NOMO-1 (cell line): ENCODE results near the gene RRBP1.

Experiments
- DNase-seq, 2 experiments: peaks; one replicate each; lab custom pipeline; 2025; ENCODE audit not compliant: unreplicated experiment in 2 of 2; lab: John Stamatoyannopoulos, UW

RRBP1 gene

DNA sequence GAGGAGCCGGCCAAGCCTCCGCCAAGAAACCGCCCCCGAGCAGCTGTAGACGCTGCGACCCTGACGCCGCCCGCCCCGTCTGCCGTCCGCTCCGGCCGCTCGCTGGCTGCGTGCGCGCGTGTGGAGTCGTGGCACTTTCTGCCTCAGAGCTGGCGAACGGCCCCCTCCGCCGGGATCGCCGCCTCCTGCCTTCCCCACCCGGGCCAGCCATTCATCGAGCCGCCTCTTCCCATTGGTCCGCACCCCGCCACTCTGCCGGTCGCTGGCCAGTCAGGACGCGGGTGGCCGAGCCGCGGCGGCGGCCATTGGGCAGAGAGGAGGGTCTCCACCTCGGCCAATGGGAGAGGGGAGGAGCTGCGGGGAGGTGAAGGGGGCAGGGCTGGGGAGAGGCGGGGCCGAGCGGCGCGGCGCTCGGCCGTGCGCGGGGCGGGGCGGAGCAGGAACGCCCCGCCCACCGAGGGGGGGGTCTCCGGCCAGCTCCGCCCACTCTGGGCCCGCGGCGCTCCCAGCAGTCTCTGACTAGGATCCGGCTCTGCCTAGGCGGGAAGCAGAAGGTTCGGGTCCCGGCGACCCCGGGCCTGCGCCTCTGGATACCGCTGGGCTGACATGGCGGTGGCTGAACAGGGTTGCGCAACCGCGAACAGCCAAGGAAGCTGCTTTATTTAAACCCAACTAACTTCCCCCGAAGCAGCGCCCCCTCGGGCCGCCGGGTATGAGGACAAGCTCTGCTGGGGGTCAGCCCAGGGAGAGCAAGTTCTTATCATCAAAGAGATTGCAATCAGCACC, at the start of gene RRBP1:
Gene RRBP1 (minus strand): TSS at position 140 of the 786 bp plus-strand sequence. CDS start 21,735 bp downstream, outside the sequence.
- DNase-seq, result peak; percentile 95 to 97

DNA sequence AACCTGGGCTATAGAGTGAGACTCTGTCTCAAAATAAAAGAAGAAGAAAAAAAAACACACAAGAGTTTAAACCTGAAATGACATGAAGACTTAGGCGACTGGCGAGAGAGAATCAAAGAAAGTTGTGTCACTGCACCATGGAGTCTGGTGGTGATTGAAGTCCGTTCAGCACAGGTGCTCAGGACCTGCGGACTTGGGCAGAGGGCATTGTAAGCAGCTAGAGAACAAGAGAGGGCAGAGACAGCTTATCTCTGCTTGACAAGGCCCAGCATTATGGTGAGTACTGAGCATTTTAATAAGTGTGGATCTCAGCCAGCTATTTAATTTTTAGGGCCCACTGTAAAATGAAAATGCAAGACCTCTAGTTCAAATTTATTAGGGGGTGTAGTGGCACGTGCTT, 49.2 kb upstream of the RRBP1 start:
- no peak for DNase-seq

GRCh38 chr20:17730071-17730470, 48.0 kb upstream of the RRBP1 start:
- DNase-seq, result no peak

DNA sequence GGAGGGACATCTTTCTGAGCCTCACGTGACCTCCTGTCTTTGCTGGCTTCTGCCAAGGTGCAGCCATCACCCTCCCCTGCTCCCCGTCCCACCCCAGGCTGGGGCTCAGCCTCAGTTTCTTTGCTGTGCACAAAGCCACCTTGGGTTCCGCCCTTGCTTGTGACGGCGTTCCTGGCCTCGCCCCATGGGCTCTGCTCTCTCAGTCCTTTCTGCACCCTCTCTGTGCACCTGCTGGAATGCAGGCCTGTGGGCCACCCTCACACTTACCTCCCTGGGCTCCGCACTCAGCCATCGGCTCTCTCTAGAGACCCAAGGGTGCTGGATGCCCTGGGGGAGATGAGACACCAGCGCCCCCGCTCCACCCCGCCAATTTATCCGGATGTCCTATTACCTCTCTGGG, 46.0 kb upstream of the RRBP1 start:
- DNase-seq, result no peak

GRCh38 chr20:17727351-17727750, 45.3 kb upstream of the RRBP1 start:
- no peak for DNase-seq

GRCh38 chr20:17726902-17727301, 44.9 kb upstream of the RRBP1 start:
- DNase-seq, result no peak

- no peak for DNase-seq
These were observed 43.2 kb upstream of the RRBP1 start for GRCh38 chr20:17725094-17725835.

- no peak for DNase-seq
These were observed 41.3 kb upstream of the RRBP1 start for GRCh38 chr20:17723301-17723691.

DNA sequence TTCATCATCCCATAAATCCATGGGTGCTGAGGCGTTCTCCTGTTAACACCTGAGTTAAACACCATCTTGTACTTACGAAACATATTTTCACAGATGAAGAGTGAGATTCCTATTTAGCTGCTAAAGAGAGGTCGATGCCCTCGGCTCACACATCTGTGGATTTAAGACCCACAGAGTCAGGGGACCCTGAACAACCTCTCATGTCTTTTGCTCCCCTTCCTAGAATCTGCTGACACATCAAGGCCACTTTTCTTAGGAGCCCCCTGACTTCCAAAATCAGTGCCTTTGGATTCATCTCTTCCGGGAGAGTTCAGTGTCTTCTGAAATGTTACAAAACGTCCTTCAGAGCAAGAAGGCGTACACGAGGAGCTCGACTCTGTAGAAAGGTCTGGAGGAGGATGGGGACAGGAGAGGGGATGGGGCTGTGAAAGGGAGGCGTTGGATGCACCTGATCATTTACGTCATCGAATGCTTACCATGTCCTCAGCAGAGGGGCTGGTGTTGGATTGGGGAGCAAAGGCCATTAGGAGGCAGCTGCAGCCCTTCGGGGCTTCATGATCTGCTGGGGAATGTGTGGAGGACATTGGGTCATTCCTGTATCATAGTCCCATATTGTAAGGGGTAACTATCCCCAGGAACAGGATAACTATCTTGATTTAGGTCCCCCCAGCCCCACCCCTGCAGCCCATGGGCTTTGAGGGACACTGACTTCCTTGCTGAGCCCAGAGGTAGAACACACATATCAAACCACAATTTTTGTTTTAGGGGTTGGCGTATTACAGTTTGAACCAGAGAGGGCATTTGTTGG, 40.7 kb upstream of the RRBP1 start:
- no peak for DNase-seq

GRCh38 chr20:17721802-17722486, 39.9 kb upstream of the RRBP1 start:
- no peak for DNase-seq

- DNase-seq, result no peak
These were observed 38.7 kb upstream of the RRBP1 start for GRCh38 chr20:17720755-17721154.

GRCh38 chr20:17716331-17716730, 34.3 kb upstream of the RRBP1 start:
- DNase-seq, result no peak

GRCh38 chr20:17715075-17715474, 33.0 kb upstream of the RRBP1 start:
- DNase-seq, result no peak

GRCh38 chr20:17714597-17714996, 32.6 kb upstream of the RRBP1 start:
- no peak for DNase-seq

GRCh38 chr20:17712708-17713107, 30.7 kb upstream of the RRBP1 start:
- no peak for DNase-seq

GRCh38 chr20:17712201-17712600, 30.2 kb upstream of the RRBP1 start:
- no peak for DNase-seq

DNA sequence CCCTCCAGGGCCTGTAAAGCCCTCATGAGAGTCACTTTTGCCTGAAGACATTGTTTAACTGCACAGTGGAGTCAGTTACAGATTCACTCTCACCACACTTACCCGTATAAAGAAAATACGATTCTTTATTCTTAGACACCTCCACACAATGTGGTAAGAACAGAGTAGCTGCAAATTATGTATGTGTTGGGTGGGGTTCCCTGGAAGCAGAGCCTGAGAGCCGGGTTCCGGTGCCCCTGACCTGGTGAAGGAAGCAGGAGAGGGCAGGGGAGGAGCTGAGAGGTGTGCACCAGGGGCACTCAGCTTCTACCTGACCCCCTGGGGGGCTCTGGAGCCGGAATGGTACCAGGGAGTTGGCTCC, 29.2 kb upstream of the RRBP1 start:
- DNase-seq, result no peak

DNA sequence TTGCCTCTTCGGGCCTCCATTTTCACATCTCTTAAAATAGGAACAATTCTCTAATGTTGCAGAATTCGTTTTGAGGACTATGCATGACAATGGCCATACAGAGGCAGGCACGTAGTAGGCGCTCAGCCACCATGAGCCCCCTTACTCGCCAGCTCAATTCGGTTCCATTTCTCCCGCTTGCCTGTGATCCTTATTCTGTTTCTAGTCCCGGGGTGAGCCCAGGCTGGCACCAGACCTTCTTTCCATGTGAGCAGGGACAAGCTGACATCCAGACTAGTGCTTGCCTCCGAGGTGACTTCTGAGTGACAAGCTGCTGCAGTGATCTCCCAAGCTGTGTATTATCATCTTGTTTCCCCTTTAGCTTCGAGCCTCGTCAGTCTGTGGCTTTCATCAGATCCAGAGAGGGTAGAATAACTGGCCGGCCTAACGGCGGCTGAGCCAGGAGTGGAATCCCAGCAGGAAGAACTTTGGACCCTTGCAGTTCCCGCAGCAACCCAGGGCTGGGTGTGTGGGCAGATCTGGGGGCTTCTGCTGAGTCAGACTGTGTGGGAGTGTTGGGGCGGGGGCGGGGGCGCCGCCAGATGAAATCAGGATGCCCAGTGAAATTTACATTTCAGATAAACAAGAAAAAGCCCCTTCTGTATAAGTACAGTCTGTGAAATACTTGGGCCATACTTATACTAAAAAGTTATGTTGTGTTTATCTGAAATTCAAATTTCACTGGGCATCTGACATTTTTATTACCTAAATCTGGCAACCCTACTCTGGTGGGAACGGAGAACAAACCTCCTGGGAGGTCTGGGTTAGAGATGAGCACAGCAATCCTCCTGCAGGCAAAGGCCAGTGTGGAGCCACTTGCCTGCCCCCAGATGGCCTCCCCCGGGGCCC, 28.6 kb upstream of the RRBP1 start:
- no peak for DNase-seq

DNA sequence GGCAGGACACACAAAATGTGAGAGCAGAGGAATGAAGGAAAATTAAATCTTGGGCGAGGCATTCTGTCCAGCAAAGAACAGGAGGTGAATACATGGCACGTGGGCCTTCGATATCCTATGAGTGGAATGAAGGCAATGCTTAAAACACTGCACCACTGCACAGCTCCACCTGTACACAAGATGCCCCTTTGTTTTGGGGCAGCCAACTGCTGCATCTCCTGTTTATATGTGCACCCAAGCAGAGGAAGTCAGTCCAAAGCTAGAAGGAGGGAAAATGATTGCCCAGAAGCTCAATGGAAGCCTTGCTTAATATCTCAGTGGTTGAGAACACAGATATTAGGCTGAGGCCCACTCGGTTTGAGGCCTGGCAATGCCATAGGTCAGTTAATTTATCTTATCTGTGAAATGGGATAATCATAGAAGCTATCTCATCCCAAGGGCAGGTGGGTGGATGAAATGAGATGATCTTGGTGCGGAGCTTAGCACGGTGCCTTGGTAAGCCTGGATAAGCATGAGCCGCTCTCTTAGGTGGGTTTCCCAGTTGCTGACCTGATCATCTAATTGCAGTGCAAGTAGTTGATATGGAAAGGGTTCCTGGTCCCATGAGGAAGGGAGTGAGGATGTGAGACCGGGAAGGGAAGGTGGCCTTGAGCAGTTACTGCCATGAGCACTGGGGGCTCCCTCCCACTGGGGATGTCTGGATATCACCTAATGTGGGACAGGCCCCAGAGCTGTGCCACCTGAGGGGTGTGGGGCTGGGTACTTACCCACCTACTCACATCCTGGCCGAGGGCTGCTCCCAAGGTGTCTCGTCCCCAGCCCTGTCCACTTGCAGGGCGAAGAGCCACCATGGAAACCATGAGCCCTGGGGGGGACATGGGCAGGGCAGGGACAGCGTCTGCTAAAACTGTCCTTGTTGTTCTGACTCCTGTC, 27.6 kb upstream of the RRBP1 start:
- no peak for DNase-seq
